Peyer's patch (tissue), 4 donors: ENCODE measurements around the gene DMRT1.

ENCODE experiments used
- POLR2A ChIP-seq, 2 donors: fragments of 450-650 bp; IDR thresholded peaks; one replicate each; pipeline ENCODE4 v1.5.1; 2017; ENCODE audit warnings: antibody characterized with exemption in 2 of 2, mild to moderate bottlenecking in 2 of 2, moderate library complexity in 2 of 2
- TF ChIP-seq, protein P1 (sequence below), 6 experiments: fragments of 450-650 bp in 4 of 6; fragments of 200-600 bp in 2 of 6; sonication (generic) in 1 of 6; IDR thresholded peaks; one replicate each; pipeline ENCODE4 v1.5.1; 2017 to 2019; ENCODE audit warnings: antibody characterized with exemption in 6 of 6, mild to moderate bottlenecking in 3 of 6, moderate library complexity in 1 of 6

- TF ChIP-seq POLR2A (IDR thresholded peaks at IDR 0.05): no peak
- TF ChIP-seq, protein P1, sequence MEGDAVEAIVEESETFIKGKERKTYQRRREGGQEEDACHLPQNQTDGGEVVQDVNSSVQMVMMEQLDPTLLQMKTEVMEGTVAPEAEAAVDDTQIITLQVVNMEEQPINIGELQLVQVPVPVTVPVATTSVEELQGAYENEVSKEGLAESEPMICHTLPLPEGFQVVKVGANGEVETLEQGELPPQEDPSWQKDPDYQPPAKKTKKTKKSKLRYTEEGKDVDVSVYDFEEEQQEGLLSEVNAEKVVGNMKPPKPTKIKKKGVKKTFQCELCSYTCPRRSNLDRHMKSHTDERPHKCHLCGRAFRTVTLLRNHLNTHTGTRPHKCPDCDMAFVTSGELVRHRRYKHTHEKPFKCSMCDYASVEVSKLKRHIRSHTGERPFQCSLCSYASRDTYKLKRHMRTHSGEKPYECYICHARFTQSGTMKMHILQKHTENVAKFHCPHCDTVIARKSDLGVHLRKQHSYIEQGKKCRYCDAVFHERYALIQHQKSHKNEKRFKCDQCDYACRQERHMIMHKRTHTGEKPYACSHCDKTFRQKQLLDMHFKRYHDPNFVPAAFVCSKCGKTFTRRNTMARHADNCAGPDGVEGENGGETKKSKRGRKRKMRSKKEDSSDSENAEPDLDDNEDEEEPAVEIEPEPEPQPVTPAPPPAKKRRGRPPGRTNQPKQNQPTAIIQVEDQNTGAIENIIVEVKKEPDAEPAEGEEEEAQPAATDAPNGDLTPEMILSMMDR (IDR thresholded peaks at IDR 0.05): no peak
These were observed 154.3 kb downstream of the DMRT1 start for GRCh38 chr9:995781-996180.
